ENCODE data around the gene CAAP1. TPM values are rescaled to one million over a fixed set of nuclear protein-coding genes. Genes with fewer than 3 reads are reported as not detected.

Gene CAAP1
- total RNA-seq, 3 donors from 2014 or later: 22.2 to 34.5 (median 23.7) TPM

Other genes with a start within 250 kb of the CAAP1 start
- gene PLAA, start 54.4 kb upstream of the CAAP1 start, total RNA-seq: 10 to 100 TPM; 24.8 to 28.4 (median 27.8) TPM
- gene IFT74, start 63.6 kb upstream of the CAAP1 start, total RNA-seq: 10 to 100 TPM; 16.6 to 18.2 (median 17.3) TPM
- 100 to 1,000 TPM in 1 of 3 donors, 10 to 100 TPM in 2; 45.1 to 120 (median 96.9) TPM for gene LRRC19, start 112.9 kb upstream of the CAAP1 start, total RNA-seq
- 1 to 10 TPM; 2.6 to 7.2 (median 3.9) TPM for gene TEK, start 216.4 kb upstream of the CAAP1 start, total RNA-seq